Omental fat pad (tissue), 4 donors: ENCODE measurements around the gene LETM1. TPM values are rescaled to one million over a fixed set of nuclear protein-coding genes. Genes with fewer than 3 reads are reported as not detected.
"Not testable (repeated sequence)": the region's sequence is repeated elsewhere in the genome, so short reads cannot be mapped to it uniquely, and the experiment has no call there.

ENCODE experiments used
- ATAC-seq: fragments of 150-250 bp; one replicate; pipeline ENCODE4 v1.9.1; 2016; ENCODE audit warnings: mild to moderate bottlenecking, moderate library complexity; ENCODE audit not compliant: low FRiP score
- DNase-seq: peaks from one replicate; pipeline ENCODE4 v3.0.0-alpha.2; 2019; ENCODE audit warnings: low spot score
- total RNA-seq, 4 donors: library from RNA; depleted of rRNA; stranded (reverse); fragments of >200 nt; gene quantifications; one replicate each; pipeline ENCODE4 v1.1.0, GENCODE V29; 2016
- TF ChIP-seq, protein P1 (sequence below), 3 donors: fragments of 450-650 bp; IDR thresholded peaks; one replicate each; pipeline ENCODE4 v1.5.1; 2016 to 2017; ENCODE audit warnings: antibody characterized with exemption in 3 of 3, mild to moderate bottlenecking in 3 of 3, moderate library complexity in 2 of 3

LETM1 gene
- total RNA-seq, 4 donors from 2014 or later: 42.2 to 104 (median 52.8) TPM

DNA sequence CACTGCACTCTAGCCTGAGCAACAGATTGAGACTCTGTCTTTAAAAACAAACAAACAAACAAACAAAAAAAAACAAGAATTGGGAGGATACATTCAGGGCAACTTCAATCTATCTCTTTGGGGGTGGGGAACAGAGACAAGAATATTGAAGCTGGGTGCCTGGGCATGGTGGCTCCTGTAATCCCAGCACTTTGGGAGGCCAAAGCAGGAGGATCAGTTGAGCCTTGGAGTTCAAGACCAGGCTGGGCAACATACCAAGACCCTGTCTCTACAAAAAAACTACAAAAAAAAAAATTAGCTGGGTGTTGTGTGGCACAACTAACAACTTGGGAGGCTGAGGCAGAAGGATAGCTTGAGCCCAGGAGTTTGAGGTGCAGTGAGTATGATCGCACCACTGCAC lies 1.2 kb downstream of the LETM1 start:
- TF ChIP-seq, protein P1, sequence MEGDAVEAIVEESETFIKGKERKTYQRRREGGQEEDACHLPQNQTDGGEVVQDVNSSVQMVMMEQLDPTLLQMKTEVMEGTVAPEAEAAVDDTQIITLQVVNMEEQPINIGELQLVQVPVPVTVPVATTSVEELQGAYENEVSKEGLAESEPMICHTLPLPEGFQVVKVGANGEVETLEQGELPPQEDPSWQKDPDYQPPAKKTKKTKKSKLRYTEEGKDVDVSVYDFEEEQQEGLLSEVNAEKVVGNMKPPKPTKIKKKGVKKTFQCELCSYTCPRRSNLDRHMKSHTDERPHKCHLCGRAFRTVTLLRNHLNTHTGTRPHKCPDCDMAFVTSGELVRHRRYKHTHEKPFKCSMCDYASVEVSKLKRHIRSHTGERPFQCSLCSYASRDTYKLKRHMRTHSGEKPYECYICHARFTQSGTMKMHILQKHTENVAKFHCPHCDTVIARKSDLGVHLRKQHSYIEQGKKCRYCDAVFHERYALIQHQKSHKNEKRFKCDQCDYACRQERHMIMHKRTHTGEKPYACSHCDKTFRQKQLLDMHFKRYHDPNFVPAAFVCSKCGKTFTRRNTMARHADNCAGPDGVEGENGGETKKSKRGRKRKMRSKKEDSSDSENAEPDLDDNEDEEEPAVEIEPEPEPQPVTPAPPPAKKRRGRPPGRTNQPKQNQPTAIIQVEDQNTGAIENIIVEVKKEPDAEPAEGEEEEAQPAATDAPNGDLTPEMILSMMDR (IDR thresholded peaks at IDR 0.05): no peak
- DNase-seq (no peak), ATAC-seq (no peak)

DNA sequence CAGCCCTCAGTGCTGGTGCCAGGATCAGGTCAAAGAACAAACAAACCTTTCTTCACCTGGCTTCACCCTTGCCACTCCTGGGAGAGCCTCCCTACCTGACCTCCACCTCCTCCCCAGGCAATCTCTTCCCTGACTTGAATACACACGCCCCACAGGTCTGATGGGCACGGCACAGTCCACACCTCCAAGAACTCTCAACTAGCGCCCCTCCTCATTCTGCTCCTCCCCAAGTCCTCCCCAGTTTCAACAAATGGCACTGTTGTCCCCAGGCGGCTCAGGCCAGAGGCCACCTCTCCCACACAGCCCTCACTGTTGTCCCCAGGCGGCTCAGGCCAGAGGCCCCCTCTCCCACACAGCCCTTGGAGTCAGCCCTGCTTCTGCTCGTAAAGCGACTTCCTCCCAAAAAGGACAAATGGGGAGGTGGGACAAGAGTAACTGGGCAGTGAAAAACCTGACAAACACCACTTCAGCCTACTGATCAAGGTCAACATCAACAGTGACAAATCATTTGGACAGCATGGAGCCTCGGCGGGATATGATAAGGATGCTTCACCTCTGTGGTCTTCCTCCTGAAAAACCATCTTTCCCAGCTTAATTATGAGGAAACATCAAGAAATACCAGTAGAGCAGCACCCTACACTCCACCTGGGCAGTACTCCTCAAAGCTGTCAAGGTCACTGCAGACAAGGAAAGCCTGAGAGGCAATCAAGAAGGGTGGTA lies 2.9 kb downstream of the LETM1 start:
- DNase-seq (no peak), ATAC-seq (no peak)
- TF ChIP-seq, protein P1 (IDR thresholded peaks at IDR 0.05): no peak

DNA sequence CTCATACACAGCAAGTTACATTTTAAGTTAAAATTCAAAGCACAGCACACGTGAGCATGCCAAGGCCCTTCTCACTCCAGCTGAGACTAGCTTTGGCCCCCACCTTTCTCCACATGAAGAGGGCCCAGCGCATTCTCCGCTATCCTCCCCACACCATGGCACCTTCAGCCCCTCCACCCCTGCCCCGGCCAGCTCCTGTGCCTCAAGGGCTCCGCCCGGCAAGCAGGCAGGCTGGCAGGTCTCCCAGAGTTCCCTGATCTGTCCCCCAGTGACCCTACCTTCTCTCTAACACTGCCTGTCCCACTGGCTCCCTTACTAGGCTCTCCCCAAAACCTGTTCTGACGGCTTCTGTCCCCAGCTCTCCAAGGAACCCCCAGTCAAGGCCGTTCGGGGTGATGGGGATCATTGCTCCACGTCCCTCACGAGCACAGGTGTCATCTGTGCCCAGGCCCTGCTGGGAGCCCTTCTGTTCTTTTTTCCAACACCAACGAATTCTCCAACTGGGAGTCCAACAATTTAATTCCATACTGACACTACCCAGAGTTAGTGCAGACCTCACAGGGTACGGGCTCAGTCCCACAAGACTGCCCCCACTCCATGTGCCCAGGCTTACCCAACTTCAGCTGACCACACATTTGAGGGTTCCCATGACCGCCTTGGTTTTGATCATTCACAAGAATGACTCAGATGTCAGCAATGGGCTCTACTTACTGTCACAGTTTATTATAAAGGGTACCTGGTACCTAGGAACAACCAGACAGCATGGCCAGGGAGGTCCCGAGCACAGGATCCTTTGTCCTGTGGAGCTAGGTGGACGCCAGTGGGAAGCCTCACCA lies 4.2 kb downstream of the LETM1 start:
- TF ChIP-seq, protein P1 (IDR thresholded peaks at IDR 0.05): no peak
- ATAC-seq (no peak), DNase-seq (no peak)

DNA sequence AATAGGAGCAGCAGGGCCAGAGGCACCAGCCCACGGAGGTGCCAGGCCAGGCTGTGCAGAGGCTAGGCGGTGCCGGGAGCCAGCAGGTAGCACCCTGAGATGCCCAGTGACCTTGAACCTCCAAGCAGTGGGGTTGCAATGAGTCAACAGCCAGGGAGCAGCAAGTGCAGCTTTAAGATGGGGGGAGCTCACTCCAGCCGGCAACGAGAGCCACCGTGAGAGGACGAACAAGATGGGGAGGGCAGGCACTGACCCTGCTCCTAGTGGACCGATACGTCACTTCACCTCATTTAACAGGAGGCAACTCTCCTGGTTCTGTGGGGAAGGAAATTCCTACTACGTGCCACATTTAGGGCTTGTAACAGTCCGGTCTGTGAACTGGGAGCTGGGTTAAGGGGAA lies 4.8 kb downstream of the LETM1 start:
- DNase-seq: no peak
- TF ChIP-seq, protein P1 (IDR thresholded peaks at IDR 0.05): no peak
- ATAC-seq: no peak

DNA sequence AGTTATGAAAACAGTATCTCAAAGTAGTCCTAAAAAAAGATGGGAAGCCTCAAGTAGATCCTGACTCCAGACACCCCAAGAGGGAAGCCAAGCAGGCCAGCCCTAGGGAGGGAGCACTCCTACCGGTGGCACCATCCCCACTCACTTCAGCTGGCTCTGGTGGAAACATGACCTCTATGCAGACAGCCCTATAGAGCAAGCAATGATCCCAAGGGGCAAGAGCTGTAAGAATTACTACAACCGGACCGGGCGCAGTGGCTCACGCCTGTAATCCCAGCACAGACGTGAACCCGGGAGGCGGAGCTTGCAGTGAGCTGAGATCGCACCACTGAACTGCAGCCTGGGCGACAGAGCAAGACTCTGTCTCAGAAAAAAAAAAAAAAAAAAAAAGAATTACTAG lies 5.7 kb downstream of the LETM1 start:
- TF ChIP-seq, protein P1 (IDR thresholded peaks at IDR 0.05): no peak
- ATAC-seq: no peak
- no peak for DNase-seq

DNA sequence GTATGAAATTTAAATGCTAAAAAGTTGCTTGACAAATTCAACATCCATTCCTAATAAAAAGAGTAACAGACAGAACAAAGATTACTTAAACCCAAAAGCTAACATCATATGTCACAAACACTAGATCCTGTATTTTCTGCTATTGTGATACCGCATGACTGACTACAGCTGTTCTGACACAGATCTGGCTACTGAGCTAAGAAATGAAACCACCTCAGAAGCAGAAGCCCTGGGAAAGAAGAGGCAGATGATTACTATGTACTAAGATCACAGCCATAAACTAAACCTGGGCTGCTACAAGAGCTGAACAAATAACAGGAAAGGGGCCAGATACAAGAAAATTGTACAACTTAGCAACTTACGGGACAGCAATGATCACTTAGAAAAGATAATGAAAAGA lies 9.4 kb downstream of the LETM1 start:
- no peak for DNase-seq
- TF ChIP-seq, protein P1 (IDR thresholded peaks at IDR 0.05): no peak
- ATAC-seq: no peak

DNA sequence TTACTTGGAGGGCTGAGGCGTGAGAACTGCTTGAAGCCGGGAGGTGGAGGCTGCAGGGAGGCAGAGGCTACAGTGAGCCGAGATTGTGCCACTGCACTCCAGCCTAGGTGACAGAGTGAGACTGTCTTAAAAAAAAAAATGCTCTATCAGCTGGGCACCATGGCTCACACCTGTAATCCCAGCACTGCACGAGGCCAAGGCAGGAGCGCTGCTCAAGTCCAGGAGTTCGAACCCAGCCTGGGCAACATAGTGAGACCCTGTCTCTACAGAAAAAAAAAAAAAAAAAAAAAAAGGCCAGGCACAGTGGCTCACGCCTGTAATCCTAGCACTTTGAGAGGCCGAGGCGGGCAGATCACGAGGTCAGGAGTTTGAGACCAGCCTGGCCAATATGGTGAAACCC lies 11.3 kb downstream of the LETM1 start:
- ATAC-seq, DNase-seq: not testable (repeated sequence)
